Hepatocyte (in vitro differentiated cells): Measurements from ENCODE around the gene DDX17. TPM values are rescaled to one million over a fixed set of nuclear protein-coding genes. Genes with fewer than 3 reads are reported as not detected.

Experiments
- DNase-seq: peaks from one replicate; pipeline ENCODE4 v3.0.0-alpha.2; 2016; ENCODE audit warnings: low spot score
- H2AFZ ChIP-seq: fragments of 200-600 bp; sonication (generic); 2 replicates; pipeline ENCODE4 v1.6.0; 2016; ENCODE audit warnings: antibody characterized with exemption, mild to moderate bottlenecking
- H3K27ac ChIP-seq: fragments of 200-600 bp; sonication (generic); 2 replicates; pipeline ENCODE4 v1.5.1; 2016; ENCODE audit warnings: mild to moderate bottlenecking
- H3K27me3 ChIP-seq: fragments of 200-600 bp; sonication (generic); 2 replicates; pipeline ENCODE4 v1.6.1; 2016
- H3K36me3 ChIP-seq: fragments of 200-600 bp; sonication (generic); replicated peaks from 2 replicates; pipeline ENCODE4 v1.5.1; 2016; ENCODE audit warnings: low read depth; ENCODE audit not compliant: insufficient read depth
- H3K4me1 ChIP-seq: fragments of 200-600 bp; sonication (generic); 2 replicates; pipeline ENCODE4 v1.5.1; 2016; ENCODE audit warnings: mild to moderate bottlenecking, moderate library complexity; ENCODE audit not compliant: insufficient read depth
- H3K4me2 ChIP-seq: fragments of 200-600 bp; sonication (generic); 2 replicates; pipeline ENCODE4 v1.6.0; 2016
- H3K4me3 ChIP-seq: fragments of 200-600 bp; sonication (generic); 2 replicates; pipeline ENCODE4 v1.5.1; 2016; ENCODE audit warnings: mild to moderate bottlenecking
- H3K79me2 ChIP-seq: fragments of 200-600 bp; sonication (generic); 2 replicates; pipeline ENCODE4 v1.6.0; 2017; ENCODE audit warnings: mild to moderate bottlenecking
- H3K9me2 ChIP-seq: fragments of 200-600 bp; sonication (generic); replicated peaks from 2 replicates; pipeline ENCODE4 v1.6.0; 2017; ENCODE audit warnings: mild to moderate bottlenecking; ENCODE audit not compliant: insufficient read depth
- H3K9me3 ChIP-seq: fragments of 200-600 bp; sonication (generic); 2 replicates; pipeline ENCODE4 v1.5.1; 2016; ENCODE audit warnings: low read depth, mild to moderate bottlenecking
- H4K20me1 ChIP-seq: fragments of 200-600 bp; sonication (generic); 2 replicates; pipeline ENCODE4 v1.6.0; 2016; ENCODE audit warnings: mild to moderate bottlenecking; ENCODE audit not compliant: insufficient read depth, poor library complexity, severe bottlenecking
- CTCF ChIP-seq: fragments of 200-600 bp; sonication (generic); IDR thresholded peaks from 2 replicates; pipeline ENCODE4 v1.5.1; 2016; ENCODE audit warnings: antibody characterized with exemption, mild to moderate bottlenecking; ENCODE audit not compliant: poor library complexity
- EZH2 ChIP-seq: fragments of 200-600 bp; sonication (generic); IDR thresholded peaks from 2 replicates; pipeline ENCODE4 v1.6.1; 2016; ENCODE audit warnings: antibody characterized with exemption, mild to moderate bottlenecking, borderline replicate concordance
- EZH2phosphoT487 ChIP-seq: fragments of 200-600 bp; sonication (generic); IDR thresholded peaks from one replicate; pipeline ENCODE4 v1.6.1; 2018; ENCODE audit warnings: antibody characterized with exemption, mild to moderate bottlenecking, low read depth, moderate library complexity; ENCODE audit not compliant: unreplicated experiment, severe bottlenecking
- WGBS: methylation state at CpG from one replicate; pipeline ENCODE4 v1.1.6; 2016; ENCODE audit warnings: low lambda C conversion rate; ENCODE audit errors: missing lambda C conversion rate; 5-methylcytosine and 5-hydroxymethylcytosine counted together
- polyA plus RNA-seq: library from polyadenylated mRNA; unstranded; fragments of >200 nt; fragmentation: Nextera tagmentation; extraction: Ambion mirVana; gene quantifications from 2 replicates; pipeline ENCODE4 v1.2.1, GENCODE V29; 2016
- total RNA-seq: library from RNA; depleted of rRNA; stranded (reverse); fragments of >200 nt; gene quantifications from 2 replicates; pipeline ENCODE4 v1.2.3, GENCODE V29; 2014

Gene DDX17
- total and polyA plus RNA-seq, 2 experiments from 2014 or later: 42.3 to 432 TPM

GRCh38 chr22:38453066-38453672 lies 52.9 kb downstream of the DDX17 start:
- no peaks in the 10 kb centered on the region for H3K4me1 ChIP-seq
- TF ChIP-seq CTCF: no peak
- no peak for TF ChIP-seq EZH2phosphoT487
- TF ChIP-seq EZH2: no peak
- no peak for DNase-seq
- no peak overlapping the region for H3K27ac ChIP-seq
- peaks cover 43% of the 10 kb centered on the region for H3K27me3 ChIP-seq
- H3K9me2 ChIP-seq: no peaks in the 10 kb centered on the region
- no peak overlapping the region for H3K4me2 ChIP-seq
- H4K20me1 ChIP-seq: no peaks in the 10 kb centered on the region
- H3K36me3 ChIP-seq: no peaks in the 10 kb centered on the region
- WGBS: 89% methylated on average over 11 of the region's 11 CpGs
- H3K4me3 ChIP-seq: no peak overlapping the region
- H2AFZ ChIP-seq: no peak overlapping the region
- H3K79me2 ChIP-seq: no peaks in the 10 kb centered on the region
- H3K9me3 ChIP-seq: no peaks in the 10 kb centered on the region

GRCh38 chr22:38452373-38453065 lies 53.6 kb downstream of the DDX17 start:
- 62% methylated on average over 16 of the region's 25 CpGs for WGBS

GRCh38 chr22:38451864-38452263 lies 54.2 kb downstream of the DDX17 start:
- Histone ChIP-seq H3K4me3 (no peak overlapping the region), H3K27ac (no peak overlapping the region), H3K79me2 (no peaks in the 10 kb centered on the region), H4K20me1 (no peaks in the 10 kb centered on the region), H3K9me3 (no peaks in the 10 kb centered on the region), H2AFZ (no peak overlapping the region), H3K4me2 (no peak overlapping the region), H3K9me2 (no peaks in the 10 kb centered on the region), H3K4me1 (no peaks in the 10 kb centered on the region), H3K36me3 (no peaks in the 10 kb centered on the region), H3K27me3 (peaks cover 43% of the 10 kb centered on the region)
- WGBS: 88% methylated on average over 4 of the region's 4 CpGs
- TF ChIP-seq EZH2: no peak
- TF ChIP-seq CTCF: no peak
- no peak for TF ChIP-seq EZH2phosphoT487
- DNase-seq: no peak

More at GRCh38 chr22:38452373-38453065, 53.6 kb downstream of the DDX17 start:
- Histone ChIP-seq H3K4me3 (no peak overlapping the region), H3K9me2 (no peaks in the 10 kb centered on the region), H4K20me1 (no peaks in the 10 kb centered on the region), H3K9me3 (no peaks in the 10 kb centered on the region), H2AFZ (no peak overlapping the region), H3K4me2 (no peak overlapping the region), H3K27ac (no peak overlapping the region), H3K36me3 (no peaks in the 10 kb centered on the region), H3K79me2 (no peaks in the 10 kb centered on the region), H3K4me1 (no peaks in the 10 kb centered on the region), H3K27me3 (peaks cover 43% of the 10 kb centered on the region)
- no peak for TF ChIP-seq EZH2
- no peak for TF ChIP-seq CTCF
- TF ChIP-seq EZH2phosphoT487: no peak
- no peak for DNase-seq
